DND-41 (cell line): ENCODE measurements around the gene ARHGAP26.

ENCODE experiments used
- ATAC-seq: fragments of 200-7000 bp; cut with Tn5 transposase; 3 replicates; pipeline ENCODE4 v1.9.1; 2021; ENCODE audit warnings: low read depth; ENCODE audit not compliant: insufficient read depth
- DNase-seq: peaks from one replicate; pipeline ENCODE4 v3.0.0-alpha.2; 2020
- H2AFZ ChIP-seq: 2 replicates; pipeline ENCODE4 v1.6.0; 2012; ENCODE audit warnings: low read depth, low read length
- H3K27ac ChIP-seq: 2 replicates; pipeline ENCODE4 v1.5.1; 2012; ENCODE audit warnings: low read length, inconsistent platforms
- H3K27me3 ChIP-seq: fragments of 200-600 bp; sonication (generic); 2 replicates; pipeline ENCODE4 v1.6.0; 2012; ENCODE audit warnings: low read length, mild to moderate bottlenecking, inconsistent platforms; ENCODE audit not compliant: insufficient read depth, poor library complexity
- H3K36me3 ChIP-seq: 2 replicates; pipeline ENCODE4 v1.5.1; 2012; ENCODE audit warnings: low read length, inconsistent platforms; ENCODE audit not compliant: insufficient read depth
- H3K4me1 ChIP-seq: 2 replicates; pipeline ENCODE4 v1.5.1; 2012; ENCODE audit warnings: mild to moderate bottlenecking, low read length; ENCODE audit not compliant: insufficient read depth
- H3K4me2 ChIP-seq: 2 replicates; pipeline ENCODE4 v1.6.0; 2012; ENCODE audit warnings: mild to moderate bottlenecking, moderate library complexity, low read length, inconsistent platforms; ENCODE audit not compliant: insufficient read depth
- H3K4me3 ChIP-seq, 2 experiments: fragments of 200-600 bp in 1 of 2; shearing (Covaris generic) in 1 of 2; 2 replicates each; pipeline ENCODE4 v1.5.1; 2012 to 2016; ENCODE audit warnings: inconsistent platforms in 2 of 2, low read length in 2 of 2, mild to moderate bottlenecking in 2 of 2, low read depth in 1 of 2, moderate library complexity in 1 of 2
- H3K79me2 ChIP-seq: 2 replicates; pipeline ENCODE4 v1.6.0; 2012; ENCODE audit warnings: low read length, inconsistent platforms; ENCODE audit not compliant: insufficient read depth
- H3K9ac ChIP-seq: 2 replicates; pipeline ENCODE4 v1.6.0; 2012; ENCODE audit warnings: low read depth, mild to moderate bottlenecking, inconsistent platforms, low read length, moderate library complexity
- H3K9me3 ChIP-seq: 2 replicates; pipeline ENCODE4 v1.5.1; 2012; ENCODE audit warnings: low read length, moderate library complexity, mild to moderate bottlenecking, inconsistent platforms; ENCODE audit not compliant: insufficient read depth, severe bottlenecking
- H4K20me1 ChIP-seq: 2 replicates; pipeline ENCODE4 v1.6.0; 2012; ENCODE audit warnings: low read length; ENCODE audit not compliant: insufficient read depth
- CTCF ChIP-seq: IDR thresholded peaks from 2 replicates; pipeline ENCODE4 v1.5.1; 2012; ENCODE audit warnings: borderline replicate concordance, low read length, moderate library complexity, mild to moderate bottlenecking; ENCODE audit not compliant: poor library complexity, severe bottlenecking; ENCODE audit errors: extremely low read depth
- EZH2 ChIP-seq: IDR thresholded peaks from 3 replicates; pipeline ENCODE4 v1.6.1; 2012; ENCODE audit warnings: borderline replicate concordance, low read depth, mild to moderate bottlenecking, moderate library complexity, low read length, inconsistent platforms; ENCODE audit not compliant: severe bottlenecking

The ARHGAP26 gene

DNA sequence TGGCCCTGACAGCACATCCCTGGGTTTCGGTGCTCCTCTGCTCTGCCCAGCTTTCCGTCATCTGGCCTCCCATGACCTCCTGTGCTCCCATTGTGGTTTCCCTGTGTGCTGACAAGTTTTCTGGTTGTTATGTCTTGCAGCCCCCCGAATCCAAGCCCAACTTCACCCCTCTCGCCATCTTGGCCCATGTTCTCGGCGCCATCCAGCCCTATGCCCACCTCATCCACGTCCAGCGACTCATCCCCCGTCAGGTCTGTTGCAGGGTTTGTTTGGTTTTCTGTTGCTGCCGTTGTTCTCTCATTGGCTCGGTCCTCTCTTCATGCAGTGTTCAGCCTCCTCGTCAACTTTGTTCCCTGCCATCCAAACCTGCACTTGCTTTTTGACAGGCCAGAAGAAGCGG lies 436.9 kb downstream of the ARHGAP26 start:
- ATAC-seq (no peak), DNase-seq (no peak)
- Histone ChIP-seq H3K9ac (no peak overlapping the region), H2AFZ (no peak overlapping the region), H4K20me1 (no peaks in the 10 kb centered on the region), H3K4me1 (no peaks in the 10 kb centered on the region), H3K4me3 (no peak overlapping the region), H3K36me3 (no peaks in the 10 kb centered on the region), H3K9me3 (no peaks in the 10 kb centered on the region), H3K27ac (no peak overlapping the region), H3K4me2 (no peak overlapping the region), H3K27me3 (no peaks in the 10 kb centered on the region), H3K79me2 (no peaks in the 10 kb centered on the region)
- no peak for TF ChIP-seq EZH2

DNA sequence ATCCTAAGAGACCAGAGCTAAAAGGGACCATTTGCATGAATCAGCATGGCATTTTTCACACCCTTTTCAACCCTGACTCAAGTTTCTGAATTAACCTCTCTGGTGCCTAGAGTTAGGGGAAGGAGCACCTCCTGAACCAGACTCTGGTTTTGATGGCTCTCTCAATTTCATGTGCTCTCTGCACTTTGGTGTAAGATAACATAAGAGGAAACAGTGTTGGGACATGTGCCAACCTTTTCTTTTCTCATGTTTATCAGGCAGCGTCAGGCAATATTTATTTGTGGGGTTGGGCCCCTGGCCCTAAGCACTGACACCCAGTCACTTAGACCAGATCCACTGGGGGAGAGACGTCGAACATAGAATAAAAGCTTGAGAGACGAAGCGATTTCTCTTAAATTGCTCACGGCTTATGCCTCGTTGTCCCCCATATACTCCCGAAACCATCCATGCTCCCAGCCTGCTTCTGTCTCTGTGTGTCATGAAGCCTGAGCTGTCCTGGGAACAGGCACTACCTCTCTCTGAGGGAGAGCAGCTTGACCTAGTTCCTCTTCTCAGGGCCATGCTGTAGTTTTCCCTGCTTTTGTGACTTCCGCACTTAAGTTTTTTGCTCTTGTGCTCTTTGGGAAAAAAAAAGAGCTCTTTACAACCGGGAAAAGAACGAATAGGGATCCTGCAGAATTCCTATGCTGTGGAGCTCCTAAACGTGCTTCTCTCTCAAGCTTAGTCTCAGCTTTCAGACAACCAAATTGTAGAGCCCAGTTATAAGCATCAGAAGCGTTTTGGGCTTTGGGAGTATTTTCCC lies 437.6 kb downstream of the ARHGAP26 start:
- no peaks in the 10 kb centered on the region for H3K9me3 ChIP-seq
- DNase-seq (no peak), ATAC-seq (no peak)
- no peaks in the 10 kb centered on the region for H3K27me3 ChIP-seq
- H3K36me3 ChIP-seq = no peaks in the 10 kb centered on the region
- no peak overlapping the region for H3K4me3 ChIP-seq
- no peak overlapping the region for H3K27ac ChIP-seq
- H3K79me2 ChIP-seq = no peaks in the 10 kb centered on the region
- H3K9ac ChIP-seq = no peak overlapping the region
- H3K4me1 ChIP-seq = no peaks in the 10 kb centered on the region
- TF ChIP-seq CTCF (no peak), EZH2 (no peak)
- no peak overlapping the region for H2AFZ ChIP-seq
- no peak overlapping the region for H3K4me2 ChIP-seq
- no peaks in the 10 kb centered on the region for H4K20me1 ChIP-seq

- DNase-seq = no peak
- ATAC-seq = no peak
- H3K27ac ChIP-seq = no peak overlapping the region
- H3K79me2 ChIP-seq = no peaks in the 10 kb centered on the region
- H2AFZ ChIP-seq = no peak overlapping the region
- no peak for TF ChIP-seq CTCF
- no peak for TF ChIP-seq EZH2
- no peaks in the 10 kb centered on the region for H3K4me1 ChIP-seq
- H3K9me3 ChIP-seq = no peaks in the 10 kb centered on the region
- no peak overlapping the region for H3K9ac ChIP-seq
- no peaks in the 10 kb centered on the region for H4K20me1 ChIP-seq
- H3K27me3 ChIP-seq = no peaks in the 10 kb centered on the region
- H3K4me3 ChIP-seq = no peak overlapping the region
- no peak overlapping the region for H3K4me2 ChIP-seq
- H3K36me3 ChIP-seq = no peaks in the 10 kb centered on the region
Observed at GRCh38 chr5:143208365-143208641, 438.1 kb downstream of the ARHGAP26 start.

DNA sequence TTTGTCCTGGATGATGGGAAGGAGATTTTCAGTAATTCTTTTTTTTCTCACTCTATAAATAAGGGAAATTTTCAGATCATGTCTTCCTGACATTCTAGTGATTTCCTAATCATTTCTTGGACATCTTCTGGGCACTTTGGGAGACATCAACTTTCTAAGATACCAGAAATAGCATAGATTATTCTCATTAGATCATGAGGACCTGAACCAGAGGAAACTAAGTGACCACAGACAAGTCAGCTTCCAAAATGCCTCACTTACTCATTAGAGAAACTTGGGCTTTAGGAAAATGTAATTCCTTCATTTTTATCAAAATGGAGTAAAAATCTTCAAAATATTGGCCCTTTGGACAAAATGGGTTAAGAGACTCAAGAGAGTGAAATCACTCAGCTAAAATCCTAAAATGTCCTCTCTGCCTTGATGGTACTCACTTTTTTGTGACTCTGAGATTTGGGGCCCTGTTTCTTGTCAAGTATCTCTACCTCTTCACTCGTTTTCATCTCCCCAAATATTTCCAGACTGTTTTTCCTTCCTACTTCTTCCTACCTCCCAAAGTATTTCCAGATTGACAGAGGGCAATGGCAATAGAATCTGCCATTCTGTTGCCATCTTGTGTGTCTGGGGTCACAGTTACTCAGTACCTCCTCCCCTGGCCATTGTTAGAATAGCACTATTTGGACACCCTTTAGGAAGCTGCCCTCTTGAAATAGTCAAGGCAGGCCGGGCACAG lies 438.8 kb downstream of the ARHGAP26 start:
- H3K4me2 ChIP-seq = no peak overlapping the region
- H3K79me2 ChIP-seq = no peaks in the 10 kb centered on the region
- ATAC-seq = no peak
- no peak overlapping the region for H3K9ac ChIP-seq
- no peak overlapping the region for H3K4me3 ChIP-seq
- TF ChIP-seq CTCF (no peak), EZH2 (no peak)
- no peaks in the 10 kb centered on the region for H3K36me3 ChIP-seq
- no peaks in the 10 kb centered on the region for H3K4me1 ChIP-seq
- no peak overlapping the region for H3K27ac ChIP-seq
- no peaks in the 10 kb centered on the region for H4K20me1 ChIP-seq
- no peak overlapping the region for H2AFZ ChIP-seq
- no peaks in the 10 kb centered on the region for H3K27me3 ChIP-seq
- no peak for DNase-seq
- H3K9me3 ChIP-seq = no peaks in the 10 kb centered on the region
